Measurements from ENCODE around the gene ZNF611.

- TF ChIP-seq EZH2 (IDR thresholded peaks at IDR 0.05; ENCODE audit: insufficient read depth, poor library complexity, severe bottlenecking) (no peak), EZH2phosphoT487 (IDR thresholded peaks at IDR 0.05; ENCODE audit: insufficient read depth, low read depth) (no peak)
Observed at GRCh38 chr19:52739576-52739975, 4.7 kb upstream of the ZNF611 start.

Measured in GM23248 (cell line).